GM18519 (cell line): Measurements from ENCODE around the gene C11orf68.

ENCODE experiments used
- ATAC-seq: cut with Tn5 transposase; IDR thresholded peaks from one replicate; pipeline ENCODE4 v1.9.1; 2021; ENCODE audit warnings: mild to moderate bottlenecking, moderate library complexity; ENCODE audit not compliant: unreplicated experiment, low FRiP score

C11orf68 gene

GRCh38 chr11:65916391-65916790 is 2.5 kb downstream of the C11orf68 start:
- no peak for ATAC-seq

GRCh38 chr11:65915821-65916251 is 3.0 kb downstream of the C11orf68 start:
- ATAC-seq = no peak

DNA sequence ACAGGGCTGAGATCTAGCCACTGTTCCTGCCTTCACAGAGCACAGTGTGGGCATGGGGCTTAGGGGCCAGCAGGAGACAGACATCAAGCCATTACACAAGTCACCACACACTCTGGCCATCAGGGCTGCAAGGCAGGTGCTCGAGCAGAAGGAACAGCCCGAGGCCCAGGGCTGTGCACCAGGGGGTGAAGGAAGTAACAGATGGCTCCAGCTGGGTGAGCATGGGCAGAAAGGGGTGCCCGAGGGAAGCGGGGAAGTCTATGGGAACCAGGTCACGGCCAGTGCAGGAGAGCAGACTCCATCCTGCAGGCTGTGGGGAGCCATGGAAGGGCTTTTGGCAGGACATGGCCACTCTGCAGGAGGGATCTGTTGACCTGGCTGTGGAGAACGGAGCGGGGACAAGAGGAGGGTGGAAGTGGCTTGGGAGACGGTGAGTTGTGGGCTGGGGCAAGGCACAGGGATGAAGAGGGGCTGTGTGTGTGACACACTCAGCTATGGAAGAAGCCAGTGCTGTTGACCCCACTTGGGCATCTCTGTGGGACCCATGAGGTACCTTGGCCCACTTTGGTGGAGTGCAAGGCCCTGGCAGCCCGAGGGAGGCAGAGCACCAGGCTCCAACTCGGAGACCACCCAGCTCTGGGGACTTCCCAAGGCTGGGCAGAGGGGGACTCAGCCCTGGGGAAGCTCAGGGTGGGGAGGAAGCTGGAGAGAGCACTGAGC is 3.6 kb downstream of the C11orf68 start:
- no peak for ATAC-seq

DNA sequence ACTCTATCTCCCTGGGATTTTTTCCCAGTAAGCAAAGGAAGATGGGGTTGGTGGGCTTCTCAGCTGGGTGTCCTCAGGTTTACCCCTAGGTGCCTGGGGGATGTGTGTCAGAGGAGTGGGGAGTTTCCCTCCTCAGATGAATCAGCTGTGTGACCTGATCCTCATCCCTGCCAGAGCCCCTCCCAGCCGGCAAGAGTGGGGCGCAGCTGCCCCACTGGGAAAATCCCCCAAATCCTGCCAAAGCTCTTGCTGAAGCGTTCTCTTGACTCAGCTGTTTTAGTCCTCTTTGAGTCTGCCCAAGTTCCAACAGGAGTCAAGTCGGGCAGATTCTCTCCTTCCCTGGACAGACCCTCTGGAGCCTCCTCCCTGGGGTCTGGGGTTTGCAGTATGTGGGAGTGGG is 6.0 kb downstream of the C11orf68 start:
- no peak for ATAC-seq

DNA sequence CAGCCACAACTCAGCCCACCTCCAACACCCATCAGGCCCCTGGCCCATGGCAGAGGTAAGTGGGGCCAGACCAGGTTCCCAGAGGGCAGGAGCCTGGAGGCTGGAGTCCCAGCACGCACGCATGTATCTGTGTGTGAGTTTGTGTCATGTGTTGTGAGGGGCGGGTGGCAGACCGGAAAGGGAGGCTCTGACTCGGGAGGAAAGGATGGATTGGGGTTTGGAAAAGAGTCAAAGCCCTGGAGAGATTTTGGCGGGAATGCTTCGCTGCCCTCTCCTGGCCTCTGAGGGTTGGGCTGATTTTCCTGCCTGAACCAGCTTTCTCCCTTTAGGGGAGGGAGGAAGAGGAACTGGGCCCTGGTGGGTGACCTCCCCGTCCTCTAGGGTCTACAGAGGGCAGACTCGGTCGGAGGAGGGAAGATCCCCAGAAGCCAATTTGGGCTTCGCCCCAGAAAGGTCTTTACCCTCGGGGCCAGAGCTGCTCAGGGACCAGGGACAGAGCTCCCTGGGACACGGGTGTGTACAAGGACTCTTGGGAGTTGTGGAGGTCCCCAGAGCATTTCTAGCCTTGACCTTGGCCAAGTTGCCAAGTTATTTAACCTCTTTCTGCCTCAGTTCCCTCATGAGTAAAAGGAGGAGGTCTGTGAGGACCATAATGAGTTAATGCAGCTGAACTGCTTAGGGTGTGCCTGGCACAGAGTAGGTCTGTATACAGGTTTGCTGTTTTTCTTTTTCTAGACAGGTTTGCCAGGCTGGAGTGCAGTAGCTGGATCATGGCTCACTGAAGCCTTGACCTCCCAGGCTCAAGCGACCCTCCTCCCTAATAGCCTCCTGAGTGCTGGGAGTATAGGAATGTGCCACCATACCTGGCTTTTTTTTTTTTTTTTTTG is 6.9 kb downstream of the C11orf68 start:
- no peak for ATAC-seq

GRCh38 chr11:65907878-65908277 is 11.0 kb downstream of the C11orf68 start:
- no peak for ATAC-seq

- ATAC-seq = no peak
Measured at GRCh38 chr11:65906602-65907001, 12.3 kb downstream of the C11orf68 start.

DNA sequence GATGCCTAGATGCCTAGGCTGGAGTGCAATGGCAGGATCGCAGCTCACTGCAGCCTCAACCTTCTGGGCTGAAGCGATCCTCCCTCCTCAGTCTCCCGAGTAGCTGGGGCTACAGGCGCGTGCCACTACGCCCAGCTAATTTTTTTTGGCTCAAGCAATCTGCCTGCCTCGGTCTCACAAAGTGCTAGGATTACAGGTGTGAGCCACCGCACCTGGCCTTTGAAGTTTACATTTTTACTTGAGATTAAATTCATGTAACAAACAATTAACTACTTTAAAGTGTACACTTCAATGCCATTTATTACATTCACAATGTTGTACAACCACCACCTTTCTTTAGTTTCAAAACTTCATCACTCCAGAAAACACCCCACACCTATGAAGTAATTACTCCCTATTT is 15.1 kb downstream of the C11orf68 start:
- no peak for ATAC-seq

GRCh38 chr11:65903068-65903481 is 15.8 kb downstream of the C11orf68 start:
- no peak for ATAC-seq

DNA sequence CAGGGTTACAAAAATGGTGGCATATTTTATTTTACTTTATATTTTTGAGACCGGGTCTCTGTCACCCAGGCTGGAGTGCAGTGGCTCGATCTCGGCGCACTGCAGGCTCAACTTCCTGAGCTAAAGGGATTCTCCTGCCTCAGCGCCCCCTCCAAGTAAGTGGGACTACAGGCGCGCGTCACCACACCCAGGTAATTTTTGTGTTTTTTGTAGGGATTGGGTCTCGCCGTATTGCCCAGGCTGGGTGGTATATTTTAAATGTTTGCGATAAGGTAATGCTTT is 18.0 kb downstream of the C11orf68 start:
- no peak for ATAC-seq

DNA sequence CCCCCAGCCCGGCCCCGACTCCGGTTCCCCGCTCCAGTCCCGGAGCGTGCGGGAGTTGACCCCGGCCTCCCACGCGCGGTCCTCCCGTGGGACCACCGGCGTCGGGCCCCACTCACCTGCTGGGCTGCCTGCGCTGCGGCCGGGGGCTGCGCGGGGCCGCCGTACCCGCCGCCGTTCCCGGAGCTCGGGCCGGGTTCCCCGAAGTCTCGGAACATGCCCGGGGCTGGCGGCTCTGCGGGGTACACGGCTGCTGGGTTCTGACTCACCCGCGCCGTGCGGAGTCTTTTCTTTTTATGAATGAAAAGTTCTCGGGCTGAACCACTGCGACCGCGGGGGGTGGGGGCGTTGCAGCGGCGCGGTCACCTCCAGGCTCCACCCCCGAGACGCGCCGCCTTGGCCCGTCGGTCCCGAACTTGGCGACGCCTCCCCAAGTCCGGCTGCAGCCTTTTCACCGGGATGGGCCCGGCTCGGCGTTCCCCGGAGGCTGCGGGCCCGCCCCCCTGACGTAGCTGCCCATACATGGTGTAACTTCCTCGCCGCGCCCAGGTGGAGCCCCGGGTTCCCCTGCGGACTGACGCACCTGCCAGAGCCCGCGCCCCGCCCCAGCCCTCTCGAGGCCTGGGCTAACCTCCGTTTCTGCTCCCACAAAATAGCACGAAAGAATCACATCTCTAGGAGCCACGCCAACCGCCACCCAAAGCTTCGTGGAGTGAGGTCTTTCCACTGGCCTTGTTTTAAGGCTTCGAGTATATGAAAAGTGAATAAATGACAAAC is 18.6 kb downstream of the C11orf68 start, which contains the start of gene FOSL1:
FOSL1 (minus strand) TSS at position 264 of the 774 bp plus-strand sequence; CDS start at position 215, 49 bp downstream.
- peak; percentile 46 for ATAC-seq

DNA sequence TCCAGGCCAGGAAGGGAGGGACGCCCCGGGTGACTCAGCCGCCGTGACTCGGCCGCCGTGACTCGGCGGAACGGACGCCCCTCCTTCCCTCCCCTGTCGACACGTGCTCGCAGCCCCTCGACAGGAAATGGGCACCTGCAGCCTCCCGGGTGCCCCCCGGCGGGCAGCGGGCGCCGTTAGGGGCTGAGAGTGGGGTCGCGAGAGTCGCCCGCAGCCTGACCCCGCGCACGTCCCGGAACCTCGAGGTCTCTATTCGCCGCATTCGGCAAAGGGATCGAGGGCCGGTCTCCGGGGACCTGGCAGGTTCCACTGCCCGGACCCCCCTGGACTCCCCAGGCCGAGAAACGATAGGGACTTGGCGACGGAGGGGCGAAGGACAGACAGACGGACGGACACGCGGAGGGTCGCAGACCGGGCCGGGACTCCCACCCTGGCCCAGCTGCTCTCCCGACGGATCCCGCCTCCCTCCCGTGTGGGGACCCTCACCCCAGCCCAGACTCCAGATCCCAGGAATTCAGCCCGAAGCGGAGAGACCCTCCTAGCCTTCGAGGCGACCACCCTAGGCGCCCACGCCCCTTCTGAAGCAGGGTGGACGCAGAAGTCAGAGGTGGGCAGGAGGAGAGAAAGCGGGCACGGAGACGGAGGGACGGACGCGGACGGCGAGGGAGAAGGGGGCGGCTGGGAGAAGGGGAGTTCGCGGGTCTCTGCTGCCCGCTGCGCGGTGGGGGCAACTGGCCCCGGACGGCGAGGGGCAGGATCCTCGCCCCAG is 19.3 kb downstream of the C11orf68 start:
- ATAC-seq = no peak

- no peak for ATAC-seq
Measured at GRCh38 chr11:65898656-65899355, 20.1 kb downstream of the C11orf68 start.

DNA sequence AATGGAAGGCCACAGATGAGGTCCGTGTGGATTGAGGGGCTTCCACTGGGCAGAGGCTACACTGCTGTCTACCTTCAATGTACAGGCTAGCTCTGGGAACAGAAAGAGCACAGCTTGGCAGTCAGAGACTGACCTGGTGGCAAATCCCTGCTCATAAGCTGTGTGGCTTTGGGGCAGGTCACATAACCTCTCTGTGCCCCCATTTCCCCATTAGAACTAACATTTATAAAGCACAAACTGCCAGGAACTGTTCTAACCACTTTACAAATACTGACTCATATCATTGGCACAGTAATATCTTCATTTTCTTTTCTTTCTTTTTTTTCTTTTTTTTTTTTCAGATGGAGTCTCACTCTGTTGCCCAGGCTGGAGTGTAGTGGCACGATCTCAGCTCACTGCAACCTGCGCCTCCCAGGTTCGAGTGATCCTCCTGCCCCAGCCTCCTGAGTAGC is 21.8 kb downstream of the C11orf68 start:
- ATAC-seq = no peak

GRCh38 chr11:65896034-65896999 is 22.5 kb downstream of the C11orf68 start:
- ATAC-seq = no peak

GRCh38 chr11:65895482-65895981 is 23.3 kb downstream of the C11orf68 start:
- ATAC-seq = no peak

GRCh38 chr11:65894034-65894591 is 24.7 kb downstream of the C11orf68 start:
- no peak for ATAC-seq
